Measurements from ENCODE around the gene UBE2E2. TPM values are rescaled to one million over a fixed set of nuclear protein-coding genes. Genes with fewer than 3 reads are reported as not detected.

The UBE2E2 gene
- total RNA-seq, 1 donor from 2014 or later: 32.5 TPM

DNA sequence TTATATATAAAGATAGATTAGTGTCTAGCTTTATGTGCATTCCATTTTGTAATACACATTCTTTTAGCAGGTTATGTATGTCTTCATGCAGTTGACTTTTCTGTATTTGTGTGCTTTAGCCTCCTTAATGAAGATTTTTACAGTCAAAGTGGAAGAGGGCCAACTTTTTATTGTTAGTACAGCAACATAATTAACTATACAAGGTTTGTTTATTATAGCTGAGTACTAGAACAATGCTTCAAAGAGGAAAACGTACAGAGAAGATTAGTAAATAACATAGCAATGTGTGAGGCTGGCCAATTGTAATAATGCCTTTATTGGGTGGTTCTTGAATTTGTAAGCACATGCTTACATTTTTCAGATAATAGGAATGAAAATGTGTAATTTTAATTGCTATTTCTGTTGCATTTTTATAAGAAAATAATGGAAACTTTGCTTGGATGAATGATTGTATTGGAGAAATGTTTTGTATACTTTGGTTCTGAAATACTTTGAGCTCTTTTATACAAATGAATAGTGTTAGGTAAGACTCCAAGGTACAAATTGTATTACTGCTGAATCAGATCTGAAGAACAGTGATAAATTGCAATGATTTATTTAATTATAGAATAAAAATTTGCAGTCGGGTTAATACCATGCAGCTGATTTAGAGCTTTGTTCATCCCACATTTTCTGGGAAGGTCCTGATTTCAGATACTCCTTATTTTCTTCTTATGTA is 41.4 kb downstream of the UBE2E2 start:
- Mint-ChIP-seq H3K9me3 (ENCODE audit: low read depth) (no peaks in the 10 kb centered on the region), H3K27ac (no peak overlapping the region), H3K36me3 (ENCODE audit: insufficient read depth) (no peaks in the 10 kb centered on the region), H3K4me3 (ENCODE audit: low read depth) (no peak overlapping the region), H3K27me3 (no peaks in the 10 kb centered on the region), H3K4me1 (ENCODE audit: low read depth) (no peaks in the 10 kb centered on the region)
- TF ChIP-seq, protein P1, sequence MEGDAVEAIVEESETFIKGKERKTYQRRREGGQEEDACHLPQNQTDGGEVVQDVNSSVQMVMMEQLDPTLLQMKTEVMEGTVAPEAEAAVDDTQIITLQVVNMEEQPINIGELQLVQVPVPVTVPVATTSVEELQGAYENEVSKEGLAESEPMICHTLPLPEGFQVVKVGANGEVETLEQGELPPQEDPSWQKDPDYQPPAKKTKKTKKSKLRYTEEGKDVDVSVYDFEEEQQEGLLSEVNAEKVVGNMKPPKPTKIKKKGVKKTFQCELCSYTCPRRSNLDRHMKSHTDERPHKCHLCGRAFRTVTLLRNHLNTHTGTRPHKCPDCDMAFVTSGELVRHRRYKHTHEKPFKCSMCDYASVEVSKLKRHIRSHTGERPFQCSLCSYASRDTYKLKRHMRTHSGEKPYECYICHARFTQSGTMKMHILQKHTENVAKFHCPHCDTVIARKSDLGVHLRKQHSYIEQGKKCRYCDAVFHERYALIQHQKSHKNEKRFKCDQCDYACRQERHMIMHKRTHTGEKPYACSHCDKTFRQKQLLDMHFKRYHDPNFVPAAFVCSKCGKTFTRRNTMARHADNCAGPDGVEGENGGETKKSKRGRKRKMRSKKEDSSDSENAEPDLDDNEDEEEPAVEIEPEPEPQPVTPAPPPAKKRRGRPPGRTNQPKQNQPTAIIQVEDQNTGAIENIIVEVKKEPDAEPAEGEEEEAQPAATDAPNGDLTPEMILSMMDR (IDR thresholded peaks at IDR 0.05; ENCODE audit: unreplicated experiment): no peak
- no peak for DNase-seq (ENCODE audit: low spot score, unreplicated experiment)

DNA sequence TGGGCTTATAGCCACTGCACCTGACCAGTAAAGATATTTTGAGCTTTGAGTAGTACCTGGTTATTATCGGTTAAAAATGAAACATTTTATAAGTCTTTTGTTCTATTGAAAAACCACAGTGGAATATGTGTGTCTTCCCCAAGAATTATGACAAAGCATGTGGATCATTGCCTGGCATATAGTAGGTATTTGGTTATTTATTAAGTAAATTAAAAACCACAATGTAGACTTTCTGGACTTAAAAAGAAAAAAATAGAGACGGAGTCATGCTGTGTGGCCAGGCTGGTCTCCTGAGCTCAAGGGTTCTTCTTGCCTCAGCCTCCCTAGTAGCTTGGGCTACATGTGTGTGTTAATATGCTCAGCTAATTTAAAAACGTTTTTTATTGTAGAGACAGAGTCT is 43.5 kb downstream of the UBE2E2 start:
- Mint-ChIP-seq H3K4me1 (ENCODE audit: low read depth) (no peaks in the 10 kb centered on the region), H3K27me3 (no peaks in the 10 kb centered on the region), H3K27ac (no peak overlapping the region), H3K36me3 (ENCODE audit: insufficient read depth) (no peaks in the 10 kb centered on the region), H3K4me3 (ENCODE audit: low read depth) (no peak overlapping the region), H3K9me3 (ENCODE audit: low read depth) (no peaks in the 10 kb centered on the region)
- TF ChIP-seq, protein P1 (IDR thresholded peaks at IDR 0.05; ENCODE audit: unreplicated experiment): no peak
- DNase-seq (ENCODE audit: low spot score, unreplicated experiment): no peak

DNA sequence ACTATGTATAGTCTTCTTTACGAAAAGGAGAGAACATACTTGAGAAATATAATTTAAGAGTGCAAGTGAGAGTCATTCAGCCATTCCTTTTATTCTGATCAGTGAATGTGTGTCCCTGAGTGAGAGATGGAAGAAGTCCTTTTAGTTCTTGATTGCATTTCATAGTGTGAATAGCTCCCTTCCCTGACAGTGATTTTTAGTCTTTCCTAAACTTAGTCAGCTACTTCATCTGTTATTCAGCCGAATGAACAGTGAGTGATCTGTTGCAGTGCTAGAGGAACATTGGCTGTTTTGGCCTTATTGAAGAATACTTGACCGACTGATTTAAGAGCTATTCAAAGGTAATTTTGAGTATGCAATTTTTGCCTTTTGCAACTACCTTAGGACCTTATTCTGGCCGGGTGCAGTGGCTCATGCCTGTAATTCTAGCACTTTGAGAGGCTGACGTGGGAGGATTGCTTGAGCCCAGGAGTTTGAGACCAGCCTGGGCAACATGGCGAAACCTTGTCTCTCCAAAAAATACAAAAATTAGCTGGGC is 45.5 kb downstream of the UBE2E2 start:
- no peaks in the 10 kb centered on the region for H3K27me3 Mint-ChIP-seq
- H3K9me3 Mint-ChIP-seq (ENCODE audit: low read depth): no peaks in the 10 kb centered on the region
- no peaks in the 10 kb centered on the region for H3K36me3 Mint-ChIP-seq (ENCODE audit: insufficient read depth)
- H3K4me3 Mint-ChIP-seq (ENCODE audit: low read depth): no peak overlapping the region
- TF ChIP-seq, protein P1 (IDR thresholded peaks at IDR 0.05; ENCODE audit: unreplicated experiment): no peak
- no peak overlapping the region for H3K27ac Mint-ChIP-seq
- peaks cover 4% of the 10 kb centered on the region for H3K4me1 Mint-ChIP-seq (ENCODE audit: low read depth)
- DNase-seq (ENCODE audit: low spot score, unreplicated experiment): no peak

DNA sequence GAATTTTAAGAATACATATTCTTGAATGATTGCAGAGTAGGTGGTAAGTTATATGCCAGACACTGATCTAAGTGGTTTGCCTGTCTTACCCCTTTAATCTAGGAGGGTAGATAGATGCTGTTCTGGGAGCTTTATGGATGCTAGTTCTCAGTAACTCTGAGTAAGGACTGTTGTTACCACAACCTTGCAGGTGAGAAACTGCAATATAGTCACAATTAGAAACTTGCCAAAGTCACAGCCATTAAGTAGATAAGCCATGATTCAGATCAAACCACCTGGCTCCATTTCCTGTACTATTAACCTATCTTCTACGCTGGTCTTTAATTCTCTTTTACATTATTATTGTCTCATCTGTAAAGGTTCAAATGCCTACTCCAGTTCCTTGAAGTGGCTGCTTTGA is 46.8 kb downstream of the UBE2E2 start:
- no peaks in the 10 kb centered on the region for H3K36me3 Mint-ChIP-seq (ENCODE audit: insufficient read depth)
- TF ChIP-seq, protein P1 (IDR thresholded peaks at IDR 0.05; ENCODE audit: unreplicated experiment): no peak
- H3K4me3 Mint-ChIP-seq (ENCODE audit: low read depth): no peak overlapping the region
- no peaks in the 10 kb centered on the region for H3K9me3 Mint-ChIP-seq (ENCODE audit: low read depth)
- H3K27me3 Mint-ChIP-seq: no peaks in the 10 kb centered on the region
- DNase-seq (ENCODE audit: low spot score, unreplicated experiment): no peak
- no peak overlapping the region for H3K27ac Mint-ChIP-seq
- H3K4me1 Mint-ChIP-seq (ENCODE audit: low read depth): peaks cover 12% of the 10 kb centered on the region

DNA sequence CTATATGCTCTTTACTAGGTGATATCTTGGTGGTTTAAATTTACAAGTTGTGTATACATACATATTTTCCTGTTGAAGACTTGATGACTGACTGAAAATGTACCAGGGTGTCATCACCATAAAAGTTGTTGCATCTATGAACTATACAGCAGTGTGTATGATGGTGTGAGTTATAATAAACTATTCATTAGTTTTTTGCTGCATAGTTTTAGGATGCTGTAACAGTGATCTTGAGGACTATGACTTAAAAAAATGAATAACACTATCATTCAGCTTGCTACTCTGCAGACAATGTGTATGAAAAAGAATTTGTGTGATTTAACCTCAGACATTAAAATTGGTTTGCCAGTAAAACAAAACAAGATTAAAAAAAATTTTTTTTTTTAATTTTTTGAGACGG is 49.0 kb downstream of the UBE2E2 start:
- no peaks in the 10 kb centered on the region for H3K27me3 Mint-ChIP-seq
- no peak overlapping the region for H3K4me3 Mint-ChIP-seq (ENCODE audit: low read depth)
- no peaks in the 10 kb centered on the region for H3K36me3 Mint-ChIP-seq (ENCODE audit: insufficient read depth)
- peaks cover 12% of the 10 kb centered on the region for H3K4me1 Mint-ChIP-seq (ENCODE audit: low read depth)
- TF ChIP-seq, protein P1 (IDR thresholded peaks at IDR 0.05; ENCODE audit: unreplicated experiment): no peak
- no peak for DNase-seq (ENCODE audit: low spot score, unreplicated experiment)
- no peaks in the 10 kb centered on the region for H3K9me3 Mint-ChIP-seq (ENCODE audit: low read depth)
- H3K27ac Mint-ChIP-seq: no peak overlapping the region
